DND-41 (cell line): ENCODE data around the gene CLSTN2.

Source experiments
- ATAC-seq: fragments of 200-7000 bp; cut with Tn5 transposase; 3 replicates; pipeline ENCODE4 v1.9.1; 2021; ENCODE audit warnings: low read depth; ENCODE audit not compliant: insufficient read depth
- DNase-seq: peaks from one replicate; pipeline ENCODE4 v3.0.0-alpha.2; 2020
- H2AFZ ChIP-seq: 2 replicates; pipeline ENCODE4 v1.6.0; 2012; ENCODE audit warnings: low read depth, low read length
- H3K27ac ChIP-seq: 2 replicates; pipeline ENCODE4 v1.5.1; 2012; ENCODE audit warnings: low read length, inconsistent platforms
- H3K27me3 ChIP-seq: fragments of 200-600 bp; sonication (generic); 2 replicates; pipeline ENCODE4 v1.6.0; 2012; ENCODE audit warnings: low read length, mild to moderate bottlenecking, inconsistent platforms; ENCODE audit not compliant: insufficient read depth, poor library complexity
- H3K36me3 ChIP-seq: 2 replicates; pipeline ENCODE4 v1.5.1; 2012; ENCODE audit warnings: low read length, inconsistent platforms; ENCODE audit not compliant: insufficient read depth
- H3K4me1 ChIP-seq: 2 replicates; pipeline ENCODE4 v1.5.1; 2012; ENCODE audit warnings: mild to moderate bottlenecking, low read length; ENCODE audit not compliant: insufficient read depth
- H3K4me2 ChIP-seq: 2 replicates; pipeline ENCODE4 v1.6.0; 2012; ENCODE audit warnings: mild to moderate bottlenecking, moderate library complexity, low read length, inconsistent platforms; ENCODE audit not compliant: insufficient read depth
- H3K4me3 ChIP-seq, 2 experiments: fragments of 200-600 bp in 1 of 2; shearing (Covaris generic) in 1 of 2; 2 replicates each; pipeline ENCODE4 v1.5.1; 2012 to 2016; ENCODE audit warnings: inconsistent platforms in 2 of 2, low read length in 2 of 2, mild to moderate bottlenecking in 2 of 2, low read depth in 1 of 2, moderate library complexity in 1 of 2
- H3K79me2 ChIP-seq: 2 replicates; pipeline ENCODE4 v1.6.0; 2012; ENCODE audit warnings: low read length, inconsistent platforms; ENCODE audit not compliant: insufficient read depth
- H3K9ac ChIP-seq: 2 replicates; pipeline ENCODE4 v1.6.0; 2012; ENCODE audit warnings: low read depth, mild to moderate bottlenecking, inconsistent platforms, low read length, moderate library complexity
- H3K9me3 ChIP-seq: 2 replicates; pipeline ENCODE4 v1.5.1; 2012; ENCODE audit warnings: low read length, moderate library complexity, mild to moderate bottlenecking, inconsistent platforms; ENCODE audit not compliant: insufficient read depth, severe bottlenecking
- H4K20me1 ChIP-seq: 2 replicates; pipeline ENCODE4 v1.6.0; 2012; ENCODE audit warnings: low read length; ENCODE audit not compliant: insufficient read depth
- CTCF ChIP-seq: IDR thresholded peaks from 2 replicates; pipeline ENCODE4 v1.5.1; 2012; ENCODE audit warnings: borderline replicate concordance, low read length, moderate library complexity, mild to moderate bottlenecking; ENCODE audit not compliant: poor library complexity, severe bottlenecking; ENCODE audit errors: extremely low read depth
- EZH2 ChIP-seq: IDR thresholded peaks from 3 replicates; pipeline ENCODE4 v1.6.1; 2012; ENCODE audit warnings: borderline replicate concordance, low read depth, mild to moderate bottlenecking, moderate library complexity, low read length, inconsistent platforms; ENCODE audit not compliant: severe bottlenecking

Gene CLSTN2

GRCh38 chr3:140537727-140538082 lies 602.7 kb downstream of the CLSTN2 start:
- Histone ChIP-seq H4K20me1 (no peaks in the 10 kb centered on the region), H3K27ac (no peak overlapping the region), H3K4me2 (no peak overlapping the region), H3K36me3 (no peaks in the 10 kb centered on the region), H3K27me3 (peaks cover 20% of the 10 kb centered on the region), H3K79me2 (no peaks in the 10 kb centered on the region), H3K9me3 (no peaks in the 10 kb centered on the region), H3K4me3 (no peak overlapping the region), H3K4me1 (no peaks in the 10 kb centered on the region), H2AFZ (no peak overlapping the region), H3K9ac (no peak overlapping the region)
- TF ChIP-seq CTCF: no peak
- no peak for TF ChIP-seq EZH2
- no peak for ATAC-seq
- DNase-seq: no peak

GRCh38 chr3:140540262-140540661 lies 605.3 kb downstream of the CLSTN2 start:
- no peak for ATAC-seq
- Histone ChIP-seq H3K4me2 (no peak overlapping the region), H3K4me1 (no peaks in the 10 kb centered on the region), H3K79me2 (no peaks in the 10 kb centered on the region), H3K36me3 (no peaks in the 10 kb centered on the region), H3K9me3 (no peaks in the 10 kb centered on the region), H4K20me1 (no peaks in the 10 kb centered on the region), H3K27ac (no peak overlapping the region), H3K4me3 (no peak overlapping the region), H3K27me3 (peaks cover 16% of the 10 kb centered on the region), H3K9ac (no peak overlapping the region), H2AFZ (no peak overlapping the region)
- TF ChIP-seq EZH2: no peak
- no peak for TF ChIP-seq CTCF
- DNase-seq: no peak

- no peaks in the 10 kb centered on the region for H3K79me2 ChIP-seq
- H3K36me3 ChIP-seq: no peaks in the 10 kb centered on the region
- H3K9ac ChIP-seq: no peak overlapping the region
- ATAC-seq (no peak), DNase-seq (no peak)
- H3K4me2 ChIP-seq: no peak overlapping the region
- no peak overlapping the region for H3K4me3 ChIP-seq
- H3K27ac ChIP-seq: no peak overlapping the region
- H4K20me1 ChIP-seq: no peaks in the 10 kb centered on the region
- peaks cover 16% of the 10 kb centered on the region for H3K27me3 ChIP-seq
- no peaks in the 10 kb centered on the region for H3K4me1 ChIP-seq
- H3K9me3 ChIP-seq: no peaks in the 10 kb centered on the region
- H2AFZ ChIP-seq: no peak overlapping the region
- no peak for TF ChIP-seq CTCF
- TF ChIP-seq EZH2: no peak
Observed at GRCh38 chr3:140541975-140542653, 607.1 kb downstream of the CLSTN2 start.
